Measurements from ENCODE around the gene PCBP4. TPM values are rescaled to one million over a fixed set of nuclear protein-coding genes. Genes with fewer than 3 reads are reported as not detected.

Gene PCBP4
- total RNA-seq, 1 donor from 2014 or later = 47.5 TPM

DNA sequence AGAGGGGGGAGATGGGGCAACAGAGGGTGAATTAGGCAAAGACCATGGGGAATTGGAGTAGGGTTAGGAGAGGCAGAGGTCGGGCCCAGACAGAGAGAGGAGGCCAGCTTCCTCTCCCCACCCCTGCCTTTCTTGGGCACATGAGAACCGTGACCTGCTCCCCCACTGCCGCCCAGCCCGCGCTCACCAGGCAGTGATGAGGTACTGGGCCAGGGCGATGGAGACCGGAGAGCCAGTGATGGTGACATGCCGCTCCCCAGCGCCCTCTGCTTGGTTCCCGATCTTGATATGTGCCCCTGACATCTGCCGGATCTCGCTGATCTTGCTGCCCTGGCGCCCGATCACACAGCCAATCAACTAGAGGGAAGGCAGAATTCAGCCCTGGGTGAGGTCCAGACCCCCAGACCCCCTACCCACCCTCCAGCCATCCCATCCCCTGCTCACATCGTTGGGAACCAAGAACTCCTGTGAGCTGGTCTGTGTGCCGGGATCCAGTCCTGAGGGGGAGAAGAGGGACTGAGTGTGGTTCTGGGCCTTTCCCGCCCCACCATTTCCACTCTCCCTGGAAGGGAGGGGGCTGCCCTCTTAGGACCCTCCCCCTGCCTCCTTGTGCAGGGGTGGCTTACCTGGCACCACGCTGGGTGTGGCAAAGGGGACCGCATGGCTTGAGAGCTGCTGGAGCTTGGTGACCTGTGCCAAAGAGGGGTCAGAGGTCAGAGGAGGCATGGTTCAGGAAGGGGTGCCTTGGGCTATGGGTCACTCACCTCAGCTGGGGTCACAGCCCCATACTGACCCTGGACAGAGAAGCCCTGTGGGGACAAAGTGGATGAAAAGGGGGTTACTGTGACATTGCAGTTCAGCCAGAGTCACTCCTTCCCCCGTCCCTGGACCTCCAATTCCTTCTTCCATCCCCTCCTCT is 8.4 kb downstream of the PCBP4 start:
- no peaks in the 10 kb centered on the region for H3K4me1 Mint-ChIP-seq (ENCODE audit: unreplicated experiment)
- no peak overlapping the region for H3K4me3 Mint-ChIP-seq (ENCODE audit: unreplicated experiment)
- H3K36me3 Mint-ChIP-seq (ENCODE audit: unreplicated experiment) = peaks cover 3% of the 10 kb centered on the region
- no peaks in the 10 kb centered on the region for H3K9me3 Mint-ChIP-seq (ENCODE audit: unreplicated experiment)
- DNase-seq (ENCODE audit: extremely low spot score, unreplicated experiment) = no peak
- TF ChIP-seq, protein P1, sequence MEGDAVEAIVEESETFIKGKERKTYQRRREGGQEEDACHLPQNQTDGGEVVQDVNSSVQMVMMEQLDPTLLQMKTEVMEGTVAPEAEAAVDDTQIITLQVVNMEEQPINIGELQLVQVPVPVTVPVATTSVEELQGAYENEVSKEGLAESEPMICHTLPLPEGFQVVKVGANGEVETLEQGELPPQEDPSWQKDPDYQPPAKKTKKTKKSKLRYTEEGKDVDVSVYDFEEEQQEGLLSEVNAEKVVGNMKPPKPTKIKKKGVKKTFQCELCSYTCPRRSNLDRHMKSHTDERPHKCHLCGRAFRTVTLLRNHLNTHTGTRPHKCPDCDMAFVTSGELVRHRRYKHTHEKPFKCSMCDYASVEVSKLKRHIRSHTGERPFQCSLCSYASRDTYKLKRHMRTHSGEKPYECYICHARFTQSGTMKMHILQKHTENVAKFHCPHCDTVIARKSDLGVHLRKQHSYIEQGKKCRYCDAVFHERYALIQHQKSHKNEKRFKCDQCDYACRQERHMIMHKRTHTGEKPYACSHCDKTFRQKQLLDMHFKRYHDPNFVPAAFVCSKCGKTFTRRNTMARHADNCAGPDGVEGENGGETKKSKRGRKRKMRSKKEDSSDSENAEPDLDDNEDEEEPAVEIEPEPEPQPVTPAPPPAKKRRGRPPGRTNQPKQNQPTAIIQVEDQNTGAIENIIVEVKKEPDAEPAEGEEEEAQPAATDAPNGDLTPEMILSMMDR (IDR thresholded peaks at IDR 0.05) = no peak
- no peak overlapping the region for H3K27ac Mint-ChIP-seq (ENCODE audit: unreplicated experiment)
- peaks cover 3% of the 10 kb centered on the region for H3K27me3 Mint-ChIP-seq (ENCODE audit: unreplicated experiment)

DNA sequence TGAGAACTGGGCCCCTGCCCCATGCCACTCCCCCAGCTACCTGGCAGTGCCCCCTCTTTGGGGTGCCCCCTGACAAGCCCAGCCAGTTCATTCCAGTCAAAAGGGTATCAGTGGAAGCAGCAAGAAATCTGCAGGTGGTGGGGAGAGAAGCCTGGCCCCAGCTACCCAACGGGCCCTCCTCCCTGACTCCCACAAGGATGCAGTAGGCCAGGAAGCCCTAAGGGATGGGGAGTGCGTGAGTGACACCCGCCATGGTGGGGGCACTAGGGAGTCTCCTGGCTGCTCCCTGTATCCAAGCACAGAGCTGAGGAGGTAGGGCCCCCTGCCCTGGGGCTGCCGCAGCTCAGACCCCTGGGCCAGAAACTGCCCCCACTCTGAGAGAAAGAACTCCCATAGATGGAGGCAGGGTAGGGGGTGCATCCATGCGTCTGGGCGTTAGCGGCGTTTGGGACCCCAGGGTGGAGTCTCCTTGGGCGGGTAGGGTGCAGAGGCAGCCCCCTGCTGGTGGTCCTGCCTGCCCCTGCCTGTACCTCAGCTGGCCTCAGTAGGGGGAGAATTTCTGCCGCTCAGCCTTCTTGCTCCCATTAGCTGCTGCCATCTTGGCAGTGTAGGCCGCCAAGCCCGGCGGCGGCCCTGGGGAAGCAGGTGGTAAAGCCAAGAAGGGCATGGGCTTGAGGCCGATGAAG is 9.6 kb downstream of the PCBP4 start:
- DNase-seq (ENCODE audit: extremely low spot score, unreplicated experiment) = no peak
- Mint-ChIP-seq H3K4me1 (ENCODE audit: unreplicated experiment) (no peaks in the 10 kb centered on the region), H3K27ac (ENCODE audit: unreplicated experiment) (no peak overlapping the region), H3K9me3 (ENCODE audit: unreplicated experiment) (no peaks in the 10 kb centered on the region), H3K27me3 (ENCODE audit: unreplicated experiment) (peaks cover 5% of the 10 kb centered on the region), H3K4me3 (ENCODE audit: unreplicated experiment) (no peak overlapping the region), H3K36me3 (ENCODE audit: unreplicated experiment) (peaks cover 3% of the 10 kb centered on the region)
- TF ChIP-seq, protein P1 (IDR thresholded peaks at IDR 0.05) = no peak

DNA sequence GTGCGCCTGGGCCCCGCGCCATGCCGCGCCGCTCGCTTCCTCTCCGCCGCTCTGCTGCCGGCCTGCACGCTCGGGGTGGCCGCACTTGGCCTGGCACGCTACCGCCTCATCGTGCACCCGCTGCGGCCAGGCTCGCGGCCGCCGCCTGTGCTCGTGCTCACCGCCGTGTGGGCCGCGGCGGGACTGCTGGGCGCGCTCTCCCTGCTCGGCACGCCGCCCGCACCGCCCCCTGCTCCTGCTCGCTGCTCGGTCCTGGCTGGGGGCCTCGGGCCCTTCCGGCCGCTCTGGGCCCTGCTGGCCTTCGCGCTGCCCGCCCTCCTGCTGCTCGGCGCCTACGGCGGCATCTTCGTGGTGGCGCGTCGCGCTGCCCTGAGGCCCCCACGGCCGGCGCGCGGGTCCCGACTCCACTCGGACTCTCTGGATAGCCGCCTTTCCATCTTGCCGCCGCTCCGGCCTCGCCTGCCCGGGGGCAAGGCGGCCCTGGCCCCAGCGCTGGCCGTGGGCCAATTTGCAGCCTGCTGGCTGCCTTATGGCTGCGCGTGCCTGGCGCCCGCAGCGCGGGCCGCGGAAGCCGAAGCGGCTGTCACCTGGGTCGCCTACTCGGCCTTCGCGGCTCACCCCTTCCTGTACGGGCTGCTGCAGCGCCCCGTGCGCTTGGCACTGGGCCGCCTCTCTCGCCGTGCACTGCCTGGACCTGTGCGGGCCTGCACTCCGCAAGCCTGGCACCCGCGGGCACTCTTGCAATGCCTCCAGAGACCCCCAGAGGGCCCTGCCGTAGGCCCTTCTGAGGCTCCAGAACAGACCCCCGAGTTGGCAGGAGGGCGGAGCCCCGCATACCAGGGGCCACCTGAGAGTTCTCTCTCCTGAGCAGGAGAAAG is 11.1 kb downstream of the PCBP4 start:
- Mint-ChIP-seq H3K9me3 (ENCODE audit: unreplicated experiment) (no peaks in the 10 kb centered on the region), H3K27me3 (ENCODE audit: unreplicated experiment) (peaks cover 8% of the 10 kb centered on the region), H3K27ac (ENCODE audit: unreplicated experiment) (no peak overlapping the region), H3K4me3 (ENCODE audit: unreplicated experiment) (peak overlapping the region; percentile 32), H3K36me3 (ENCODE audit: unreplicated experiment) (peaks cover 3% of the 10 kb centered on the region), H3K4me1 (ENCODE audit: unreplicated experiment) (no peaks in the 10 kb centered on the region)
- DNase-seq (ENCODE audit: extremely low spot score, unreplicated experiment) = no peak
- TF ChIP-seq, protein P1 (IDR thresholded peaks at IDR 0.05) = peak; percentile 49

DNA sequence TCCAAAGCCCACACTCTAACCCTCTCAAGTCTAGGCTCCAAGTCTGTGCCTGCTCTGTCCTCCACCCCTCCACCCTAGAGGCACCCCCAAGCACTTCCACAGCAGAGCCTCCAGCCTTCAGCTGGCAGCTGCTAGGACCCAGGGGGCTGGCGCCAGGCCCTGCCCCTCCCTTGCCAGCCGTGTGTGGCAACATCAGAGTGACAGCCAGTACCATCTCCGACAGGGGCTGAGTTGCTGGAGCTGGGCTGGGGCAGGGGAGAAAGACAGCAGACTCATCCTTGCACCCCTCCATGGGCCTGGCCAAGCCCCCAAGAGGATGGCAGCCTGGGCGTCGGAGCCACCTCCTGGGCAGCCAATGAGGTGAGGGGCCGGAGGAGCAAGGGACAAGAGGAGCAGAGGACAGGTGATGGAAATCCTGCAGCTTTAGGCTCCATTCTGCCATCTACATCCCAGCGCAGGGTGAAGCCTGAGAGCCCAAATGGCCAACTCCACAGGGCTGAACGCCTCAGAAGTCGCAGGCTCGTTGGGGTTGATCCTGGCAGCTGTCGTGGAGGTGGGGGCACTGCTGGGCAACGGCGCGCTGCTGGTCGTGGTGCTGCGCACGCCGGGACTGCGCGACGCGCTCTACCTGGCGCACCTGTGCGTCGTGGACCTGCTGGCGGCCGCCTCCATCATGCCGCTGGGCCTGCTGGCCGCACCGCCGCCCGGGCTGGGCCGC is 11.9 kb downstream of the PCBP4 start, which contains the start of gene GPR62:
TSS of gene GPR62 (plus strand) at position 207 of the 718 bp plus-strand sequence. CDS start at position 479, 272 bp downstream.
- no peak within 1 kb of the TSS for H3K27ac Mint-ChIP-seq (ENCODE audit: unreplicated experiment)
- H3K4me1 Mint-ChIP-seq (ENCODE audit: unreplicated experiment) = no peaks in the 10 kb centered on the region
- no peaks in the 10 kb centered on the region for H3K9me3 Mint-ChIP-seq (ENCODE audit: unreplicated experiment)
- peaks cover 3% of the 10 kb centered on the region for H3K36me3 Mint-ChIP-seq (ENCODE audit: unreplicated experiment)
- H3K4me3 Mint-ChIP-seq (ENCODE audit: unreplicated experiment) = no peak within 1 kb of the TSS
- H3K27me3 Mint-ChIP-seq (ENCODE audit: unreplicated experiment) = peaks cover 8% of the 10 kb centered on the region
- TF ChIP-seq, protein P1 (IDR thresholded peaks at IDR 0.05) = no peak
- DNase-seq (ENCODE audit: extremely low spot score, unreplicated experiment) = no peak
